ENCODE measurements around the gene NFIA.

- TF ChIP-seq EP300 (IDR thresholded peaks at IDR 0.05; ENCODE audit: borderline replicate concordance) (no peak), TEAD4 (IDR thresholded peaks at IDR 0.05) (no peak), RAD21 (IDR thresholded peaks at IDR 0.05; ENCODE audit: low read depth) (no peak), EGR1 (IDR thresholded peaks at IDR 0.05) (no peak), TAF1 (IDR thresholded peaks at IDR 0.05; ENCODE audit: low read depth) (no peak), MAX (IDR thresholded peaks at IDR 0.05) (no peak), YY1 (IDR thresholded peaks at IDR 0.05; ENCODE audit: low read depth) (no peak), FOXM1 (IDR thresholded peaks at IDR 0.05; ENCODE audit: borderline replicate concordance, low read depth) (no peak), CEBPB (IDR thresholded peaks at IDR 0.05) (no peak)
- TF ChIP-seq, protein P1, sequence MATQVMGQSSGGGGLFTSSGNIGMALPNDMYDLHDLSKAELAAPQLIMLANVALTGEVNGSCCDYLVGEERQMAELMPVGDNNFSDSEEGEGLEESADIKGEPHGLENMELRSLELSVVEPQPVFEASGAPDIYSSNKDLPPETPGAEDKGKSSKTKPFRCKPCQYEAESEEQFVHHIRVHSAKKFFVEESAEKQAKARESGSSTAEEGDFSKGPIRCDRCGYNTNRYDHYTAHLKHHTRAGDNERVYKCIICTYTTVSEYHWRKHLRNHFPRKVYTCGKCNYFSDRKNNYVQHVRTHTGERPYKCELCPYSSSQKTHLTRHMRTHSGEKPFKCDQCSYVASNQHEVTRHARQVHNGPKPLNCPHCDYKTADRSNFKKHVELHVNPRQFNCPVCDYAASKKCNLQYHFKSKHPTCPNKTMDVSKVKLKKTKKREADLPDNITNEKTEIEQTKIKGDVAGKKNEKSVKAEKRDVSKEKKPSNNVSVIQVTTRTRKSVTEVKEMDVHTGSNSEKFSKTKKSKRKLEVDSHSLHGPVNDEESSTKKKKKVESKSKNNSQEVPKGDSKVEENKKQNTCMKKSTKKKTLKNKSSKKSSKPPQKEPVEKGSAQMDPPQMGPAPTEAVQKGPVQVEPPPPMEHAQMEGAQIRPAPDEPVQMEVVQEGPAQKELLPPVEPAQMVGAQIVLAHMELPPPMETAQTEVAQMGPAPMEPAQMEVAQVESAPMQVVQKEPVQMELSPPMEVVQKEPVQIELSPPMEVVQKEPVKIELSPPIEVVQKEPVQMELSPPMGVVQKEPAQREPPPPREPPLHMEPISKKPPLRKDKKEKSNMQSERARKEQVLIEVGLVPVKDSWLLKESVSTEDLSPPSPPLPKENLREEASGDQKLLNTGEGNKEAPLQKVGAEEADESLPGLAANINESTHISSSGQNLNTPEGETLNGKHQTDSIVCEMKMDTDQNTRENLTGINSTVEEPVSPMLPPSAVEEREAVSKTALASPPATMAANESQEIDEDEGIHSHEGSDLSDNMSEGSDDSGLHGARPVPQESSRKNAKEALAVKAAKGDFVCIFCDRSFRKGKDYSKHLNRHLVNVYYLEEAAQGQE (IDR thresholded peaks at IDR 0.05; ENCODE audit: low read depth) = no peak
- TF ChIP-seq, protein P2, sequence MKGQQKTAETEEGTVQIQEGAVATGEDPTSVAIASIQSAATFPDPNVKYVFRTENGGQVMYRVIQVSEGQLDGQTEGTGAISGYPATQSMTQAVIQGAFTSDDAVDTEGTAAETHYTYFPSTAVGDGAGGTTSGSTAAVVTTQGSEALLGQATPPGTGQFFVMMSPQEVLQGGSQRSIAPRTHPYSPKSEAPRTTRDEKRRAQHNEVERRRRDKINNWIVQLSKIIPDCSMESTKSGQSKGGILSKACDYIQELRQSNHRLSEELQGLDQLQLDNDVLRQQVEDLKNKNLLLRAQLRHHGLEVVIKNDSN (IDR thresholded peaks at IDR 0.05) = no peak
These were observed 316.8 kb downstream of the NFIA start for GRCh38 chr1:61399199-61399598.

Measured in Ishikawa (cell line).